ENCODE data around the gene RASGRF1.

Gene RASGRF1

GRCh38 chr15:79067969-79068368, 22.6 kb downstream of the RASGRF1 start:
- no peak for DNase-seq (ENCODE audit: low read depth, low spot score)

GRCh38 chr15:79067072-79067833, 23.3 kb downstream of the RASGRF1 start:
- no peak for DNase-seq (ENCODE audit: low read depth, low spot score)

GRCh38 chr15:79066391-79067071, 24.0 kb downstream of the RASGRF1 start:
- no peak for DNase-seq (ENCODE audit: low read depth, low spot score)

- no peak for DNase-seq (ENCODE audit: low read depth, low spot score)
Observed at GRCh38 chr15:79065706-79066376, 24.7 kb downstream of the RASGRF1 start.

DNA sequence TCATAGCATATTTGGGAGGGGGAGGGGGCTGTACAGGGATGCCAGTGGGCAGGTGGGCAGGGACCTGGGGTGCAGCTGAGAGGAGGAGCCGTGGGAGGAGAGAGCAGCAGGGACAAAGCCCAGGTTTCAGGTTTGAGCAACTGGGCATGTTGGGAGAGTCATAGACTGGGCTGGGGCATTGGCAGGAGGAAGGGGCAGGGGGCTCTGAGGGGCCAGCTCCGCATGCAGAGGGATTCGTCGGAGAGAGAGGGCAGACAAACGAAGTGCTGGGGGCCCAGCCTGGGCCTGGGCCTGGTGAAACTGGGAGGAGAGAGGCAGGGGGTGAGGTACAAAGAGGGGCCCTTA, 25.2 kb downstream of the RASGRF1 start:
- no peak for DNase-seq (ENCODE audit: low read depth, low spot score)

DNA sequence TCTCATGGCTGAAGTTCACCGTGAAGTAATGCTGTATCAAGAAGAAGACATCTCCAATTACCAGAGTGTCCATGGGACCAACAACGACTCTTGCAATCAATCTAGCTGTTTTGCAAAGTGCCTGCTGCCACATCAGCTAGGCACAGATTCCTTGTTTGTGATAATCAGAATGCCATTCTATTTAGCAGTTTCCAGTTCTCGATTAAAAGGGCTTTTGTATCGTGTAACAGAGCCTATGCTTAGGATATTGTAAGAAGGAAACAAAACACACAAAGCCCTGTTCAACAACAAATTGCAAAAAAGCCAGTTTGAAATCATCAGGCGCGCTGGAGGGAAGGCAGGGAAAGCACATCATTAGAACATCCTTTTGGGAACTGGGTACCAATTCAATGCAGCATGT, 26.1 kb downstream of the RASGRF1 start:
- no peak for DNase-seq (ENCODE audit: low read depth, low spot score)

DNA sequence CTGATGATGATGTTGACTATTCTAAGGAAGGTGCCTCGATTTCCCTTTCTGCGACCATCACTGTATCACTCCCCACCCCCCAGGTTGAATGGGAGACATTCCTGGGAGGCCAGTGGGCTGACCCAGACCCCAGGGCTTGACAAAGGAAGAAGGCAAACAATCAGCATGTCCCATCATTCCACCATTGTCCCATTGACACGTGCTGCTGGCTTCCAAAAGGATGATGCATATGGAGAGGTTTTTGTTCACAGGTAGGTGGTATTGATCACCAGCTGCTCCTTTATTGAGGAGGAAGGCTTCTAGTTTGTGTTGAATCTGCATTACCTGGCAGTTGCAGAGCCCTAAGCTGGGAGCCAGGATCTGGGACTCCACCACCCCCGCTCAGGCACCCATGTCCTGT, 30.4 kb downstream of the RASGRF1 start:
- no peak for DNase-seq (ENCODE audit: low read depth, low spot score)

- no peak for DNase-seq (ENCODE audit: low read depth, low spot score)
Observed at GRCh38 chr15:79059081-79059572, 31.5 kb downstream of the RASGRF1 start.

GRCh38 chr15:79058260-79058850, 32.2 kb downstream of the RASGRF1 start:
- no peak for DNase-seq (ENCODE audit: low read depth, low spot score)

- no peak for DNase-seq (ENCODE audit: low read depth, low spot score)
Observed at GRCh38 chr15:79057050-79057449, 33.5 kb downstream of the RASGRF1 start.

DNA sequence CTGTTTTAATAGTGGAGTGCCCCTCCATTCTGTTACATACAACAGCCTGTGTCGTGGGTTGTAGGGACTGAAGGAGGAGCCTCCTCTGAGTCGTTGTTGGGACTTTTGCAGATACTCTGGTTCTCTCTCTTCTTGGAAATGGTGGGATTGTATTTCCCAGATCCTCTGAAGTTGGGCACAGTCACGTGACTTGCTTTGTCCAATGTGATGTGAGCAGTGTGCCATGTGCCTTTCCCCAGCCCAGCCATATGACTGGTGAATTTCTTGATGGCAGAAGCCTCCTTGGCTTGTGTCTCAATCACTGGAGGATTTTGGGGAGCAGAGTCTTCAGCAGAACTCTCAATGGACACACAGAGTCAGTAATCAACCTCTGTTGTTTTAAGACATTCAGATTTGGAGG, 36.2 kb downstream of the RASGRF1 start:
- DNase-seq (ENCODE audit: low read depth, low spot score), result no peak

GRCh38 chr15:79053894-79054293, 36.7 kb downstream of the RASGRF1 start:
- no peak for DNase-seq (ENCODE audit: low read depth, low spot score)

DNA sequence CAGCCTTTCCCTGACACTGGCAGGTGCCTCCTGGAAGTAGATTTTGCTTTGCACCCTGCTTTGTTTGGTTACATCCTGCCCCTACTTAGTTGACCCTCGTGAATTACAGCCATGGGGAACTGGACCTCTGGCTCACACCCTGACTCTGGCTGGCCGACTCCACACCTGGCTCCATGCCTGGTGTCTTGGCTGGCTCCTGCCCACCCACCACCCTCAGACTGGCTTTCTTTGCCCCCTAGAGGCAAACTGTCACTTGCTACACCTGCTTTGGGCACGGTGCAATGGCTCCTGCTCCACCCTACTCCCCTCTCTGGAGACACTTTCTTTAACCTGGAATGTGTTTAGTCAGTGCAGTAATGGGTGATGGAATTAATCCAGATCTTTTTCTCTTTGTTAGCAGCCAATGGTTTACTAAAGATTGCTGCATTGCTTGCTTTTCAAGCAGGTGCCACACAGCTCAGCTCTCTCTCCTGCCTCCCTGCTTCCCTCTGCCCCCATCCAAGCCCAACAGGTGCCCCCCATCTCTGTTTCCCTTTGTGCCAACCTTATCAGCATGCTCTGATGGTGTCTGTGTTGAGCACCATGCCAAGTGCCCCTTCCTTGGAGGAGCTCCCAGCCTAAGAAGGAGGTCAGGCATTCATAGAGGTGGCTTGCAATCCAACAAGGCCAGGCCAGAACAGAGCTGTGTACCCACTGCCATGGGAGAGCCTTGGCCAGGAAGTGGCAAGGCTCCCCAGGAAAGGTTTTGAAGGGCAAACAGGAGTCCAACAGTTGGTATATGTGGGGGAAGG, 38.4 kb downstream of the RASGRF1 start:
- no peak for DNase-seq (ENCODE audit: low read depth, low spot score)

- DNase-seq (ENCODE audit: low read depth, low spot score), result no peak
Observed at GRCh38 chr15:79051029-79051428, 39.6 kb downstream of the RASGRF1 start.

GRCh38 chr15:79050341-79050740, 40.2 kb downstream of the RASGRF1 start:
- no peak for DNase-seq (ENCODE audit: low read depth, low spot score)

DNA sequence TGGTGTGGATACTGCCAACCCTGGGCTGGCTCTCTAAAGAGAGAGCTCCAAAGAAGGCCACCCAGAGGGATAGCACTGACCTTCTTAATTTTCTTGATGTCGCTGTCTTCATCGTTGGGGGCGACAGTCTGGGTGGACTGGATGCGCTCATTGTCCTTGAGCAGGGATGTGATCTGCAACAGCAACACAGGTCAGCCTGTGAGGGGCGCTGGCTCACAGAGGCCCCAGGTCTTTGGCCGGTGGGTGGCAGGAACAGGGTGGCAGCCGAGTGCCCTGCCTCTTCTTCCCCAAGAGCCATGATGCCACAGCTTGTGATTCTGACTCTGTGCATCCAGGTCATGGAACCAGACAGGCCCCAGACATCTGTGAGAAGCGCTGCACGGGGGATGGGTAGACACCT, 41.2 kb downstream of the RASGRF1 start:
- DNase-seq (ENCODE audit: low read depth, low spot score), result no peak

- no peak for DNase-seq (ENCODE audit: low read depth, low spot score)
Observed at GRCh38 chr15:79047676-79048439, 42.7 kb downstream of the RASGRF1 start.

- no peak for DNase-seq (ENCODE audit: low read depth, low spot score)
Observed at GRCh38 chr15:79046691-79047404, 43.7 kb downstream of the RASGRF1 start.

DNA sequence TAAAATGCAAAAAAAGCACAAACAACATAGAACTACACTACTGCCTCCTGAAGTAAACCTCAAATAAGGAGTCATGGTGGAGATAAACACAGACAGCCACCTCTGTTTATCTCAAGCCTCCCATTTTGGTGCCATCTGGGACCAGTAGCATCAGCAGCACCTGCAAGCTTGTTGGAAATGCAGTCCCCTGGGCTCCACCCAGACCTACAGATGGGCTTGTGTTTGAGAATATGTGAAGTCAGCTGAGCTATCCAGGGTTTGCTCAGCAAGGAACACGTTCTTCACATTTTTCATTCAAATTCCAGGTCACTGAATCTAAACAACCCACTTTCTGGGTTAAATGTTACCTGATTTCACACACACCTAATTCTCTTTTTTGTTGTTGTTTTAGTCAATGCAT, 45.5 kb downstream of the RASGRF1 start:
- DNase-seq (ENCODE audit: low read depth, low spot score), result no peak

Data from activated naive CD8-positive, alpha-beta T cell treated with anti-CD3 and anti-CD28 coated beads, Interleukin-2, amount 50 U/mL, for 16 hours (primary cell).